ENCODE measurements around the gene PCYT1B.
A peak's percentile ranks its signal among the peaks of the same experiment; 100 is the strongest.
"Not testable (repeated sequence)": the region's sequence is repeated elsewhere in the genome, so short reads cannot be mapped to it uniquely, and the experiment has no call there.

Gene PCYT1B

GRCh38 chrX:24647257-24648058, at the start of gene PCYT1B:
TSS of gene PCYT1B (minus strand) at chrX:24647347. CDS start at chrX:24647105, 242 bp downstream.
- DNase-seq, result peak; percentile 56

- no peak for DNase-seq
Observed at GRCh38 chrX:24696294-24696693, 49.1 kb upstream of the PCYT1B start.

GRCh38 chrX:24694825-24695224, 47.7 kb upstream of the PCYT1B start:
- no peak for DNase-seq

- DNase-seq, result peak; percentile 74
Observed at GRCh38 chrX:24693453-24694202, 46.5 kb upstream of the PCYT1B start, which contains the start of gene POLA1. TSS of gene POLA1 (plus strand) at chrX:24693918. CDS start at chrX:24693962, 44 bp downstream.

- DNase-seq, result no peak
Observed at GRCh38 chrX:24692305-24692704, 45.2 kb upstream of the PCYT1B start.

GRCh38 chrX:24684048-24684447, 36.9 kb upstream of the PCYT1B start:
- DNase-seq, result no peak

GRCh38 chrX:24682739-24683432, 35.7 kb upstream of the PCYT1B start:
- peak; percentile 7 for DNase-seq

GRCh38 chrX:24676403-24677024, 29.4 kb upstream of the PCYT1B start:
- DNase-seq, result no peak

- no peak for DNase-seq
Observed at GRCh38 chrX:24673424-24673823, 26.3 kb upstream of the PCYT1B start.

GRCh38 chrX:24672701-24673190, 25.6 kb upstream of the PCYT1B start:
- DNase-seq, result no peak

GRCh38 chrX:24668111-24668510, 21.0 kb upstream of the PCYT1B start:
- DNase-seq, result no peak

GRCh38 chrX:24662352-24662751, 15.2 kb upstream of the PCYT1B start:
- DNase-seq, result no peak

- DNase-seq, result no peak
Observed at GRCh38 chrX:24661292-24661691, 14.1 kb upstream of the PCYT1B start.

GRCh38 chrX:24659646-24660045, 12.5 kb upstream of the PCYT1B start:
- no peak for DNase-seq

GRCh38 chrX:24659106-24659505, 12.0 kb upstream of the PCYT1B start:
- DNase-seq, result no peak

GRCh38 chrX:24658421-24658820, 11.3 kb upstream of the PCYT1B start:
- DNase-seq, result no peak

GRCh38 chrX:24657671-24658386, 10.7 kb upstream of the PCYT1B start:
- DNase-seq, result no peak

GRCh38 chrX:24655679-24656078, 8.5 kb upstream of the PCYT1B start:
- DNase-seq, result not testable (repeated sequence)

GRCh38 chrX:24651783-24652182, 4.6 kb upstream of the PCYT1B start:
- DNase-seq, result no peak

- DNase-seq, result no peak
Observed at GRCh38 chrX:24648495-24648894, 1.3 kb upstream of the PCYT1B start.

GRCh38 chrX:24646745-24647182, 383 bp downstream of the PCYT1B start:
- DNase-seq, result no peak

- no peak for DNase-seq
Observed at GRCh38 chrX:24646006-24646405, 1.1 kb downstream of the PCYT1B start.

Measured in stimulated activated CD4-positive, alpha-beta T cell treated with anti-CD3 and anti-CD28 coated beads, Interleukin-4, amount 100 ng/mL, for 1 hour (primary cell).